GM13977 (cell line): ENCODE data around the gene KCNK16.

Experiments
- DNase-seq: peaks from one replicate; pipeline ENCODE4 v3.0.0; 2012; ENCODE audit warnings: low spot score
- CTCF ChIP-seq: IDR thresholded peaks from 2 replicates; pipeline ENCODE4 v1.5.1; 2012; ENCODE audit warnings: mild to moderate bottlenecking, control low read depth; ENCODE audit not compliant: insufficient read depth; ENCODE audit errors: extremely low read depth, missing control alignments
- in situ Hi-C: fragments of 300-500 bp; cut with MboI; formaldehyde crosslinking; loops from one replicate; pipeline ENCODE4 v1.12.0; 2022; ENCODE audit warnings: low sequenced_read_pairs, low pct_unique_long_range_greater_than_20kb, mixed read lengths, inconsistent platforms; ENCODE audit not compliant: unreplicated experiment

KCNK16 gene

GRCh38 chr6:39302669-39303424, 19.7 kb downstream of the KCNK16 start:
- in situ Hi-C loops, result loop anchor here (5.0 to 25.0 kb wide), 3 partner anchors 136 to 441 kb away; no protein-coding TSS in a partner anchor
- DNase-seq, result peak; percentile 92
- peak; percentile 94 for TF ChIP-seq CTCF

GRCh38 chr6:39302011-39302410, 20.5 kb downstream of the KCNK16 start:
- no peak for TF ChIP-seq CTCF
- DNase-seq, result no peak
- in situ Hi-C loops, result loop anchor here (5.0 to 25.0 kb wide), 3 partner anchors 135 to 440 kb away; no protein-coding TSS in a partner anchor

GRCh38 chr6:39301606-39302005, 20.9 kb downstream of the KCNK16 start:
- no peak for DNase-seq
- in situ Hi-C loops, result loop anchor here (5.0 to 25.0 kb wide), 3 partner anchors 134 to 439 kb away; no protein-coding TSS in a partner anchor
- TF ChIP-seq CTCF, result peak; percentile 17

- in situ Hi-C loops, result loop anchor here (5.0 to 25.0 kb wide), 3 partner anchors 133 to 438 kb away; no protein-coding TSS in a partner anchor
These were observed 21.8 kb downstream of the KCNK16 start for GRCh38 chr6:39300739-39301138.

GRCh38 chr6:39298061-39298460, 24.4 kb downstream of the KCNK16 start:
- in situ Hi-C loops, result no loop called here
- no peak for DNase-seq

More at GRCh38 chr6:39300739-39301138, 21.8 kb downstream of the KCNK16 start:
- no peak for DNase-seq
- TF ChIP-seq CTCF, result no peak

More at GRCh38 chr6:39298061-39298460, 24.4 kb downstream of the KCNK16 start:
- no peak for TF ChIP-seq CTCF
